Stimulated activated CD4-positive, alpha-beta T cell treated with anti-CD3 and anti-CD28 coated beads, TNF-alpha, amount 100 ng/mL, for 24 hours (primary cell): ENCODE measurements around the gene ISG15.
A peak's percentile ranks its signal among the peaks of the same experiment; 100 is the strongest.
"Not testable (repeated sequence)": the region's sequence is repeated elsewhere in the genome, so short reads cannot be mapped to it uniquely, and the experiment has no call there.

Experiments
- DNase-seq, 3 experiments: peaks; one replicate each; pipeline ENCODE4 v3.0.0-alpha.2; 2020; ENCODE audit warnings: low read depth in 3 of 3

Gene ISG15

DNA sequence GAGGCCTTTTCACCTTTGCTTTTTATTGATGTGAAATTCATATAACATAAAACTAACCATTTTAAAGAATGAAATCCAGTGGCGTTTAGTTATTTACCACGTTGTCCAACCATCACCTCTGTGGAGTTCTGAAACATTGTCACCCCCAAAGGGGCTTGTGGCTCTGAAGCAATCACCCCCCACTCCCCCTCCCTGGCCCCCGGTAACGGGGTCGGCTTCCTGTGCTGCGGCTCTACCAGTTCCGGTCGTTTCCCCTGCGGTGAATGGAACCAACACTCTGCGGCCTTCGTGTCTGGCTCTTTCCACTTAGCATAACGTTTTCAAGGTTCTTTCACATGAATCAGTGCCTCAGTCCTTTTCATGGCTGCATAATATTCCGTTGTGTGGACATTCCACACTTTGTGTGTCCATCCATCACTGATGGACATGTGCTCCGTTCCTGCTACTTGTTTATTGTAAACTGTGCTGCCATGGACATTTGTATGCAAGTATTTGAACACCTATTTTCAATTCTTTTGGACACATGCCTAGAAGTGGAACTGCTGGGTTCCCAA is 1.8 kb upstream of the ISG15 start:
- DNase-seq: no peak

DNA sequence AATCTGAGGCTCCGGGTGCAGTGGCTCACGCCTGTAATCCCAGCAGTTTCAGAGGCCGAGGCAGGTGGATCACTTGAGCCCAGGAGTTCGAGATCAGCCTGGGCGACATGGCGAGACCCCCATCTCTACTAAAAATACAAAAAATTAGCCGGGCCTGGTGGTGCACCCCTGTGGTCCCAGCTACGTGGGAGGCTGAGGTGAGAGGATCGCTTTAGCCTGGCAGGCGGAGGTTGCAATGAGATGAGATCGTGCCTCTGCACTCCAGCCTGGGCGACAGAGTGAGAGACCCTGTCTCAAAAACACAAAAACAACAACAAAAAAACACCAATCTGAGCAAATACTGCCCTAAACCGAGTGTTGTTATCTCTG is 577 bp upstream of the ISG15 start:
- not testable (repeated sequence) for DNase-seq

DNA sequence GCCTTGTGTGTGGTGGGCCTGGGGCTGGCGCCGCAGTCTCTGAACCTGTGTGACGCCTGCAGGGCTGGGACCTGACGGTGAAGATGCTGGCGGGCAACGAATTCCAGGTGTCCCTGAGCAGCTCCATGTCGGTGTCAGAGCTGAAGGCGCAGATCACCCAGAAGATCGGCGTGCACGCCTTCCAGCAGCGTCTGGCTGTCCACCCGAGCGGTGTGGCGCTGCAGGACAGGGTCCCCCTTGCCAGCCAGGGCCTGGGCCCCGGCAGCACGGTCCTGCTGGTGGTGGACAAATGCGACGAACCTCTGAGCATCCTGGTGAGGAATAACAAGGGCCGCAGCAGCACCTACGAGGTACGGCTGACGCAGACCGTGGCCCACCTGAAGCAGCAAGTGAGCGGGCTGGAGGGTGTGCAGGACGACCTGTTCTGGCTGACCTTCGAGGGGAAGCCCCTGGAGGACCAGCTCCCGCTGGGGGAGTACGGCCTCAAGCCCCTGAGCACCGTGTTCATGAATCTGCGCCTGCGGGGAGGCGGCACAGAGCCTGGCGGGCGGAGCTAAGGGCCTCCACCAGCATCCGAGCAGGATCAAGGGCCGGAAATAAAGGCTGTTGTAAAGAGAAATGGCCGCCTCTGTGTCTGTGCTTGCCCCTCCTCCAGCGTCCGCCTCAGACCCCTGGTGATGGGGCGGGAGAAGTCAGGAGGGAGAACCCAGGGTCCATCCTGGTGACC is 788 bp downstream of the ISG15 start:
- no peak for DNase-seq

DNA sequence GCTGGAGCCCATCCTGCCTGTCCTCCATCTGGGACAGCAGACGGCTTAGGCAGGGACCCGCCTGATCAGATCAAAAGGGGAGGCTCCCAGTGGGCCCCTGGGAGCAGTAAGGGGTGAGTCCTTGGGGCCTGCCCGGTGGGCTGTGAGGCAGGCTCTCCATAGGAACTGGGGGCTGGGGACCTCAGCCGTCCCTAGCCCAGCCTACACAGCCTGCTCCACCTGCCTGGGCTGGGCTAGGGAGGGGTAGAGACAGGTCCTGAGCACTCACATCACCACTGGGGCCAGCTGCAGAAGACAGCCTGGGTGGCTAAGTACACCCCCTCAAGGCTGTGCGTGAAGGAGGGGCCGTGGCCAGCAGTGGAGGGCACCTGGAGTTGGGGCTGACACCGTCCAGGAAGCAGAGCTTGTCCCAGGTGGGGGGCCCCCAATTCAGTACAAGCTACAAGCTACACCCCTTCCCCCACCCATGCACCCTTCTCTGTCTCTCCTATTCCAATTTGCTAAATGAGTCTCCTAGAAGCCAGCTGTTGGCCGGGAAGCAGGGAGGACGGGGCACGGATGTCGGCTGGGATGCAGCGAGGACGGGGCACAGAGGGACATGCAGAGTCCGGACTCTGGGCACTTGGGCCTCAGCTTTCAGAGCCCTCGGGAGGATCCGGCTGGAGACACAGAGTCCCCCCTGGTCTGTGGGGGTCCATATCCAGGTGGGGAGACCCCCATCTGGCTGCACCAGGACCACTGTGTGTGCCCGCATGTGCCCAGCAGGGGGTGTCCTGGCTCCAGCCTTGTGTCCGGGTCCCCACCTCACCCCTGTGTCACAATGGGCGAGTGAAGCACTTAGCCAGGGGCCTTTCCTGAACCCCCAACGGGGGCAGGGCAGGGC is 1.7 kb downstream of the ISG15 start:
- no peak for DNase-seq

DNA sequence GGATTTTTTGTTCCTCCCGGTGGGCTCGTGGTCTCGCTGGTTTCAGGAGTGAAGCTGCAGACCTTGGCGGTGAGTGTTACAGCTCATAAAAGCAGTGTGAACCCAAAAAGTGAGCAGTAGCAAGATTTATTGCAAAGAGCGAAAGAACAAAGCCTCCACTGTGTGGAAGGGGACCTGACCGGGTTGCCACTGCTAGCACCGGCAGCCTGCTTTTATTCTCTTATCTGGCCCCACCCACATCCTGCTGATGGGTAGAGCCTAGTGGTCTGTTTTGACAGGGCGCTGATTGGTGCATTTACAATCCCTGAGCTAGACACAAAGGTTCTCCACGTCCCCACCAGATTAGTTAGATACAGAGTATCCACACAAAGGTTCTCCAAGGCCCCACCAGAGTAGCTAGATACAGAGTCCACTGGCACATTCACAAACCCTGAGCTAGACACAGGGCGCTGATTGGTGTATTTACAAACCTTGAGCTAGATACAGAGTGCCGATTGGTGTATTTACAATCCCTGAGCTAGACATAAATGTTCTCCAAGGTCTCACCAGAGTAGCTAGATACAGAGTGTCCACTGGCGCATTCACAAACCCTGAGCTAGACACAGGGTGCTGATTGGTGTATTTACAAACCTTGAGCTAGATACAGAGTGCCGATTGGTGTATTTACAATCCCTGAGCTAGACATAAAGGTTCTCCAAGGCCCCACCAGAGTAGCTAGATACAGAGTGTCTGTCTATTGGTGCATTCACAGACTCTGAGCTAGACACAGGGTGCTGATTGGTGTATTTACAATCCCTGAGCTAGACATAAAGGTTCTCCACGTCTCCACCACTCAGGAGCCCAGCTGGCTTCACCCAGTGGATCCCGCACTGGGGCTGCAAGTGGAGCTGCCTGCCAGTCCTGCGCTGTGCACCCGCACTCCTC is 4.4 kb downstream of the ISG15 start:
- not testable (repeated sequence) for DNase-seq

DNA sequence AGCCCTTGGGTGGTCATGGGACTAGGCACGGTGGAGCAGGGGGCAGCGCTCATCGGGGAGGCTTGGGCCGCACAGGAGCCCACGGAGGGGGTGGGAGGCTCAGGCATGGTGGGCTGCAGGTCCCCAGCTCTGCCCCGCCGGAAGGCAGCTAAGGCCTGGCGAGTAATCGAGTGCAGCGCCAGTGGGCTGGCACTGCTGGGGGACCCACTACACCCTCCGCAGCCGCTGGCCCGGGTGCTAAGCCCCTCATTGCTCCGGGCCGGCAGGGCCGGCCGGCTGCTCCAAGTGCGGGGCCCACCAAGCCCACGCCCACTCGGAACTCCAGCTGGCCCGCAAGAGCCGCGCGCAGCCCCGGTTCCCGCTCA is 5.0 kb downstream of the ISG15 start:
- not testable (repeated sequence) for DNase-seq

DNA sequence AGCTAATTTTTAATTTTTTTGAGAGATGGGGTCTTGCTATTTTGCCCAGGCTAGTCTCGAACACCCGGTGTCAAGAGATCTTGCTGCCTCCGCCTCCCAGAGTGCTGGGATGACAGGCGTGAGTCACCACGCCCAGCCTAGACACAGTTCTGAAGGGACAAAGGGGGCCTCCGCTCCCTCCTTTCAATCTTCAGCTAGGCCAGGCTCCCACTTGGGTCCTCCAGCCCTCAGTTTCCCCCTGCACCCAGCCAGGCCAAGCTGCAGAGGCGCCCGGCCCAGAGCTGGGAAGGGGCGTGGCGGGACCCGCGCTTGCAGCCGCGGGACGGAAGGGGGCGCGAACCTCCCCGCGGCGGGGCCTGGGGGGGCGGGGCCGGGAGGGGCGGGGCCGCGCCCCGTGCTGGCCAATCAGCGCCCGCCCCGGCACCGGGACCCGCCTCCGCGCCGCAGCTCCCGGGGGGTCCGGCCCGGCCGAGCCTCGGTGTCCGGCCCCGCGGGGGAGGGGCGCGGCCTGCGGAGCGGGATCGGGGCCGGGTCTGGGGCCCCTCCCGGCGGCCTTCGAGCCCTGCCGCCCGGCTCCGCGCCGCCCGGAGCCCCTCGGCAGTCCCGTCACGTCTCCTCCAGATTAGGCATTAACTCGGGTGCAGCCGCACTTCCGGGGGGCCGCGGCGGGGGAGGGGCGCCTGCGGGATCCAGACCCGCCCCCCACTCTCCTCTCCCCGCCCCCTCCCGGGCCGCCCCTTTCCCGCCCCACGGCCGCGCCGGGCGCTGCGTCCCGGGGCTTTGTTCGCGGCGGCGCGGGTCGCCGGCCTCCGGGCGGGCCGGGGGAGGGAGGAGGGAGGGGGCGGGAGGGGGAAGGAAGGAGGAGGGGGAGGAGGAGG is 6.1 kb downstream of the ISG15 start:
- DNase-seq: peak; percentile 57 to 78 (median 64)

DNA sequence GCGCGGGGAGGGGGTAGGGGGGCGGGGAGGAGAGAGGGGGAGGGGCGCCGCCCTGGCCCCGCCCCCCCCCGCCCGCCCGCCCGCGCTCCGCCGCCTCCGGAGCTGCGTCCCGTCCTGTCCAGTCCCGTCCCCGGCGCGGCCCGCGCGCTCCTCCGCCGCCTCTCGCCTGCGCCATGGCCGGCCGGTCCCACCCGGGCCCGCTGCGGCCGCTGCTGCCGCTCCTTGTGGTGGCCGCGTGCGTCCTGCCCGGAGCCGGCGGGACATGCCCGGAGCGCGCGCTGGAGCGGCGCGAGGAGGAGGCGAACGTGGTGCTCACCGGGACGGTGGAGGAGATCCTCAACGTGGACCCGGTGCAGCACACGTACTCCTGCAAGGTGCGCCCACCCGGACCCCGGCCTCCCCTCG is 6.7 kb downstream of the ISG15 start, which contains the start of gene AGRN:
Gene AGRN (plus strand): TSS at position 121 of the 405 bp plus-strand sequence. CDS start 53 bp downstream, at position 174.
- DNase-seq: peak in 1 of 3 experiments; percentile 32

DNA sequence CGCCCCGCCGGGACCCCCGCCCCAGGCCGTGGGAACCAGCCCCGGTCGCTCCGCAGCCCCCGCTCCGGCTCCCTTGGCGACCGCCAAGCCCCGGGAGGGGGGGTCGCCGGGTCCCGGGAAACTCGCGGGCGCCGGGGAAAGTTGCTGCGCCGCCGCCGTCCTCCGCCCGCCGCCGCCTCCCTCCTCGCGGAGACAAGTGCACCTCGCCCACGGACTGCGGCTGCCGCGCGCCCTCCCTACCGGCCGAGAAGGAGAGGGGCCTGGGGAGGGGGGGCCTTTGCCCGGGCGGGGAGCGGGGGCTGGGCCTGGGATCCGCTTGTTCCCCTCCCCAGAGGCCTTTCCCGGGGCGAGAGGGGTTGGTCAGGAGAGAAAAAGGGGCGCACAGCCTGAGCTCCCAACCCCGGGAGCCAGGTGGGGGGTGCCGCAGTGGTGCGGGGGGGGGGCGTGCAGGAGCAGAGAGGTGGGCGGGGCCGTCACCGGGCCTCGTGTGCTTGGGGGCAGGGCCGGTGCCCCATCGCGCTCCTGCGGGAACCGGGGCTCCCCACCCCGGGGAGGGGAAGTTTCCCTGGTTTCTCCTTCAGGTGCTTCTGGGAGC is 7.2 kb downstream of the ISG15 start:
- no peak for DNase-seq

DNA sequence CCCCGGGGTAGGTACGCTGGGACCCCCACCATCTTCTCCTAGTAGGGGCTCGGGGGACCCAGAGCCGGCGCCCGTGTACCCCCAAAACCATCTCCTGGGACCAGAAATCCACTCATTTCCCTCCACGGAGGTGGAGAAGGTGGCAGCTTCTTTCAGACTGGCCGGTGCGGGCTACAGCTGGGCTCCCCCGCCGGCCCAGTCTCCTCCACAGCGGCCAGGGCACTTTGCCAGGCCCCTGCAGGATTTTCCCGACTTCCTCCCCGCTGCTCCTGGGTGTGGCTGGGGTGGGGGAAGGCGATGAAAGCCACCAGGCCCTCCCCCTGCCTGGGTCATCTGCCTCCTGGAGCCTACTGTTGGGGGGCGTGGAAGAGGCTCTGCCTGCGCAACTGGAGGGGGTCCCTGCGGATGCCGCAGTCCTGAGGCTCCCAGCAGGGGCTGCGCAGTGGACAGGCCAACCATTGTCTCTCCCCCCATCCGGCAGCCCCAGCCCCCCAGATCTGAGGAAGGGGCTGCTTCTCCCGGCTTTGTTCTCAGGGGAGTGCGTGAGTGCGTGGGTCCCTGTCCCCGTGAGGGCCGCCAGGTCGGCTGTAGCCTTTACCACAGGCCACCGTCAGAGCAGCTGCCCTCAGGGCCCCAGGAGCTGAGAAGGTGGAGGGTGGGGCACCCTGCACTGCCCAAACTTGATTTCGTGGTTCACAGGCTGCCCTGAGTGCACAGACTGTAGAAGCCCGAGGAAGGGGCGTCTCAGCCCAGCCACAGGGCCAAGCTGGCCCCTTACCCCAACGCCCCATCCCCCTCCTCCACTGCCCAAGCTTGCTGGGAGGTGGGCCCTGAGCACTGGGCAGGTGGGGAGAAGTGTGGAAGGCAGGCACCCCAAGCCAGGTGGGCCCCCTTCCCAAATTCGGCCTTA is 8.0 kb downstream of the ISG15 start:
- DNase-seq: no peak

DNA sequence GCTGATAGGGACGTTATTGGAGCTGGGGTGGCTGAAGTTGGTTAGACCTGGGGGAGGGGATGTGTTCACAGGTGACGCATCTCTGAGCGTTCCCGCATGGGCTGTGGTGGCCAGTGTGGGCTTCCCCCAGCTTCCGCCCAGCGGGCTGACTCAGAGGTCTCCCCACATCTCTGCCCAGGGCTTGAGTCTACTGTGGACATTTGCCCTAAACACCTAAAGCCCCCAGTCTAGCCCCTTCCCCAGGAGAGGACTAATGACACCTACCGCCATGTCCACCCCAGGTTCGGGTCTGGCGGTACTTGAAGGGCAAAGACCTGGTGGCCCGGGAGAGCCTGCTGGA is 8.6 kb downstream of the ISG15 start:
- DNase-seq: no peak

DNA sequence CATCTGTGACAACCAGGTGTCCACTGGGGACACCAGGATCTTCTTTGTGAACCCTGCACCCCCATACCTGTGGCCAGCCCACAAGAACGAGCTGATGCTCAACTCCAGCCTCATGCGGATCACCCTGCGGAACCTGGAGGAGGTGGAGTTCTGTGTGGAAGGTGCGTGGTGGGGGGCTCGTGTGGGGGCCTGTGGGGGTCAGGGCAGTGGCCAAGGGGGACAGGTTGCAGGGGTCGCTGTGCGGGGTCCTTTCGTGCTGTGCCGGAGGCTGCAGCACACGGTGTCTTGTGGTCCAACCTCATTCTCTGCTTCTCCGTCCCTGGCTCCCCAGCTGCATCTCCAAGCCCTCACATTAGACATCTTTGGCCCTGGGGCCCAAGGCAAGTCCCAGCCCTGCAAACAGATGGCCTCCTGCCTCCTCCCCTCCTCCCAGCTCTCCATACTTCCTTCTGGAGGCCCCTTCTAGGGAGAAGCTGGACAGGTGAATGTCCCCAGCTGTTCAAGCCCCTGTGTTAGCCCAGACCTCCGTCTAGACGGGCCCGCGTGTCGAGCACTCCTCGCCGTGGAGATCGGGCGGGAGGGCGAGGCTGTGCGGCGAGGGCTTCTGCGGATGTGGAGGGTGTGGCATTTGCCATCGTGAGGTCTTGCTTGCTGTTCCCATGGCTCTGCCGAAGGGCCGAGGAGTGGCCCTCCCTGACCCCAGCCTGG is 9.2 kb downstream of the ISG15 start:
- no peak for DNase-seq

DNA sequence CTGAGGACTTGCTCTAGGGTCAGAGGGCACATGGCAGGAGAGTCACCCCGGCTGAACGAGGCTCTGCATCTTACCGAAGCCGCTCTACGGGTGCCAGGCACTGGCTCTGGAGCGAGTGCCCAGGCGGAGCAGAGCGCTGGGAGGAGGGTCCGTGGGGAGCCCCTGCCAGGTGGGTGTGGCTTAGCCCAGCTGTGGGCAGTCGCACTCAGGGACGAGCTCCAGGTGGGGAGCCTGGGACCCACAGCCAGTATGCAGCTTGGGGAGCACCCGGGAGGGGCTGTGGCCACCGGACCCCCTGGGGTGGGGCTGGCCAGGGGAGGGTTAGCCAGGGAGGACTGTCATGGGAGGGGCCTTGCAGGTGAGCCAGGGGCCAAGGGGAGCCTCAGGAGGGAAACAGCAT is 10.4 kb downstream of the ISG15 start:
- no peak for DNase-seq

DNA sequence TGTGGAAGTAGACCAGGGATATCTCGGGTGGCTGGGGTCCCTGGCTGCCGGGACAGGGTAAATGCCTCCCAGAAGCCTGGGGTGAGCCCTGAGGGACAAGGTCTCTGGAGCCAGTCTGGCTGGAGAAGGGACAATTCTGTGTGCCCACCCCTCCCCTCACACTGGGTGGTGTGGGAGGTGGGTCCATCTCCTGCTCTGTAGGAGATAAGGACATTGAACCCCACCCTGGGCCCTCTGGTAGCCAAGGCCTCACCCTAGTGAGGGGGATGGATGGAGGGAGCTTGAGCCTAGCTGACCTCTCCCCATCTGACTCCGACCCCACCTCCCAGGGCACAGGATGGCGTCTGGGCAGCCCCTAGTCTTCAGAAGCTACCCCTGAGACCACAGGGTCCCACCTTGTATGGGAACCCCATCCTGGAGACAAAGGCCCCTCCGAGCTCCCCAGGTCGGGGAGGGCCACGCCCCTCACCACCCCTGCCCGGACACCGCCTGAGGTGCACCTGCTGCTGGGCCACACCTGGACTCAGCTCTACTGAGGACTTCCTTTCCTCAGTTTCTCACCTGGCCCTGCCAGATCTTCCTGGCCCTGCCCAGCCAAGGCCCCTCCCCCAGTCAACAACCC is 11.0 kb downstream of the ISG15 start:
- no peak for DNase-seq

DNA sequence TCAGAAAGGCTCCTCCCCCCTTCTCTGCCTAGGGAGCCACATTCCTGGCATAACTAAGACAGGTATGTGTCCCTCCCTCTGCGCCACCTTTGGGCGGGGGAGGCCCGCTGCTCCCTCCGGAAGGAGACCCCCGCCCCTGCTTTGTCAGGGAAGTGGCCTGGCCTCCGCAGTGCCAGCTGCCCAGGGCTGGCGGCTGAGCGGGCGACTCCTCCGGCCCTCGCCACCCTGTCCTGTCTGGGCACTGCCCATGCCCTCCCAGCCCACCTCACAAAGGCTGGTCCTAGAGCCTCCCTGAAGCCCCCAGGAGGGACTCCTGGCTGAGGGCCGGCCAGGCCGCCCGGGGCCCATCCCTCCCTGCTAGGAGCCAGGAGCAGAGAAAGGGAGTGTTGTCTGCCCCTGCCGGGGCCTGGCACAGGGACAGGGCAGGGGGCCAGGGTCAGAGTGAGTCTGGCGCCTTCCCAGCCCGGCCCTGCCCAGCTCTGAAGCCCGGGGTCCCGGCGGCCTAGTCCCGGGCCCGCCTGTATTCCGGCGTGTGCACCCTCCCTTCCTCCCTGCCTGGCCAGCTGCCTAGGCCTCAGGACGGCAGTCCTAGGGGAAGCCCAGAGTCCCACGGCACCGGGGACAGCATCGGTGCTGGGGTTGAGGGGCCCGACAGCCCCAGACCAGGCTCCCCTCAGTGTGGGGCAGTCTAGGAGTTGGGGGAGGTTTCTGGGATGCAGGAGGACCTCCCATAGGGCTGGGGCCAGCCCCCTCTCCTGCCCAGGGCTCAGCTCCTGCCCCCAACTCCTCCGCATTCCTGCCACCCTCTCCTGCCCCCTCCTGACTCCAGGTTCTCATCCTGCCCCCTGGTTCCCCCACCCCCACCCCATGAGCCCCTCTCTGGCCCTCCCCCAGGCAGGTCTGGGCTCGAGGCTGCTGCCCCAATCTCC is 11.7 kb downstream of the ISG15 start:
- no peak for DNase-seq

DNA sequence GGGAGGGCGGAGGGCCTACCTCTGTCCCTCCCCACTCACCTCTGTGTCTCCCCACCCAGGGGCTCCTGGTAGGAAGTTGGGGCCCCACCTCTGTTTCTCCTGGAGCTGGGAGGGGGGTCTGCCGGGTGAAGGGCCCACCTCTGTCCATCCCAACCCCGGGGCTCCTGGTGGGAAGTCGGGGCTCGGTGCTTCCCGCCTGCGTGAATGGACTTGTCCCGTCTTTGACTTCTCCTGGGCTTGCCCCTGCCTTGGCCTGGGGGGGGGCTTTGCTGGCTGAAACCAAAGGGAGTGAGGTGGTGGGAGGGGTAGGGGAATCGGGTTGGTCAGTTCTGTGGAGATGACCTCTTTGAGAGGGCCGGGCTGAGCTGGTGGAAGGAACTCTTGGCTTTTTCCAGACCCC is 12.4 kb downstream of the ISG15 start:
- DNase-seq: no peak
